Activated B cell treated with CpG ODN at 0.5 μM for 24 hours (primary cell): ENCODE results near the gene ISL2. TPM values are rescaled to one million over a fixed set of nuclear protein-coding genes. Genes with fewer than 3 reads are reported as not detected.

Source experiments
- ATAC-seq: fragments of 200-7000 bp; cut with Tn5 transposase; one replicate; pipeline ENCODE4 v1.10.0; 2021; ENCODE audit warnings: low read depth, mild to moderate bottlenecking, moderate library complexity
- CTCF ChIA-PET: fragments of 350-600 bp; sonication (Branson Sonifier 250); formaldehyde crosslinking; loops from one replicate; lab custom pipeline; 2021; ENCODE audit warnings: antibody characterized with exemption; lab: Charles Lee
- POLR2A ChIA-PET: fragments of 350-600 bp; sonication (Branson Sonifier 250); formaldehyde crosslinking; loops from one replicate; lab custom pipeline; 2021; ENCODE audit warnings: antibody characterized with exemption; lab: Charles Lee
- DNase-seq: peaks from one replicate; pipeline ENCODE4 v3.0.0; 2022
- H3K27ac Mint-ChIP-seq: one replicate; pipeline ENCODE4 v1.8.0; 2020; ENCODE audit warnings: mixed read lengths
- H3K27me3 Mint-ChIP-seq: one replicate; pipeline ENCODE4 v1.8.0; 2021; ENCODE audit warnings: mixed read lengths
- H3K36me3 Mint-ChIP-seq: one replicate; pipeline ENCODE4 v1.8.0; 2021; ENCODE audit warnings: low read depth, mixed read lengths
- H3K4me1 Mint-ChIP-seq: one replicate; pipeline ENCODE4 v1.8.0; 2021; ENCODE audit warnings: mixed read lengths
- H3K4me3 Mint-ChIP-seq: one replicate; pipeline ENCODE4 v1.8.0; 2020; ENCODE audit warnings: mild to moderate bottlenecking, mixed read lengths
- H3K9me3 Mint-ChIP-seq: one replicate; pipeline ENCODE4 v1.8.0; 2020; ENCODE audit warnings: mixed read lengths
- CTCF ChIP-seq: fragments of 200-600 bp; IDR thresholded peaks from one replicate; pipeline ENCODE4 v1.8.0; 2022; ENCODE audit warnings: antibody characterized with exemption, mild to moderate bottlenecking
- intact Hi-C: fragments of 100-400 bp; cut with micrococcal nuclease; formaldehyde crosslinking; loops from one replicate; pipeline ENCODE4 v1.15.1; 2024
- total RNA-seq: library from RNA; stranded (reverse); gene quantifications from 2 replicates; pipeline ENCODE4 v1.2.3, GENCODE V29; 2022

Gene ISL2
- total RNA-seq, 1 donor from 2014 or later = 0.35 TPM

GRCh38 chr15:76328106-76328696 is 8.4 kb upstream of the ISL2 start:
- H3K4me1 Mint-ChIP-seq = no peaks in the 10 kb centered on the region

GRCh38 chr15:76328958-76329357 is 7.6 kb upstream of the ISL2 start:
- TF ChIP-seq CTCF = no peak
- intact Hi-C loops = no loop called here
- Mint-ChIP-seq H3K36me3 (no peaks in the 10 kb centered on the region), H3K9me3 (no peaks in the 10 kb centered on the region), H3K27ac (no peak overlapping the region), H3K4me3 (no peak overlapping the region), H3K4me1 (peaks cover under 1% of the 10 kb centered on the region), H3K27me3 (peaks cover 39% of the 10 kb centered on the region)
- ATAC-seq = no peak
- ChIA-PET CTCF (no interaction called here), POLR2A (no interaction called here)
- DNase-seq = no peak

More at GRCh38 chr15:76328106-76328696, 8.4 kb upstream of the ISL2 start:
- no peaks in the 10 kb centered on the region for H3K9me3 Mint-ChIP-seq
- H3K4me3 Mint-ChIP-seq = no peak overlapping the region
- ATAC-seq (no peak), DNase-seq (no peak)
- no peaks in the 10 kb centered on the region for H3K36me3 Mint-ChIP-seq
- no peak overlapping the region for H3K27ac Mint-ChIP-seq
- peaks cover 38% of the 10 kb centered on the region for H3K27me3 Mint-ChIP-seq
- ChIA-PET CTCF (no interaction called here), POLR2A (no interaction called here)
- TF ChIP-seq CTCF = no peak
- intact Hi-C loops = no loop called here

- Mint-ChIP-seq H3K9me3 (no peaks in the 10 kb centered on the region), H3K27me3 (peaks cover 44% of the 10 kb centered on the region), H3K27ac (no peak overlapping the region), H3K36me3 (no peaks in the 10 kb centered on the region), H3K4me3 (no peak overlapping the region), H3K4me1 (peaks cover 5% of the 10 kb centered on the region)
- CTCF ChIA-PET = interaction anchor here (1.0 to 1.5 kb wide), 2 partner anchors 95 to 180 kb away, joined by 3 to 5 read pairs; no protein-coding TSS in a partner anchor
- DNase-seq = no peak
- intact Hi-C loops = loop anchor here (10.0 kb wide), 1 partner anchor 535 kb away; no protein-coding TSS in a partner anchor
- POLR2A ChIA-PET = no interaction called here
- no peak for TF ChIP-seq CTCF
- no peak for ATAC-seq
These were observed 6.4 kb upstream of the ISL2 start for GRCh38 chr15:76330080-76330680.

- CTCF ChIA-PET = no interaction called here
- H3K4me1 Mint-ChIP-seq = peaks cover 29% of the 10 kb centered on the region
- ATAC-seq (no peak), DNase-seq (no peak)
- no peaks in the 10 kb centered on the region for H3K9me3 Mint-ChIP-seq
- no peaks in the 10 kb centered on the region for H3K36me3 Mint-ChIP-seq
- H3K27ac Mint-ChIP-seq = no peak overlapping the region
- no peak for TF ChIP-seq CTCF
- H3K27me3 Mint-ChIP-seq = peaks cover 49% of the 10 kb centered on the region
- H3K4me3 Mint-ChIP-seq = no peak overlapping the region
- POLR2A ChIA-PET = no interaction called here
- intact Hi-C loops = loop anchor here (2.0 to 10.0 kb wide), 2 partner anchors 98 to 532 kb away; no protein-coding TSS in a partner anchor
These were observed 3.8 kb upstream of the ISL2 start for GRCh38 chr15:76332796-76333195.

GRCh38 chr15:76333309-76333708 is 3.3 kb upstream of the ISL2 start:
- no peak for TF ChIP-seq CTCF
- no peaks in the 10 kb centered on the region for H3K9me3 Mint-ChIP-seq
- DNase-seq (no peak), ATAC-seq (no peak)
- H3K27me3 Mint-ChIP-seq = peaks cover 46% of the 10 kb centered on the region
- no peak overlapping the region for H3K27ac Mint-ChIP-seq
- no peaks in the 10 kb centered on the region for H3K36me3 Mint-ChIP-seq
- H3K4me3 Mint-ChIP-seq = no peak overlapping the region
- POLR2A ChIA-PET = no interaction called here
- intact Hi-C loops = loop anchor here (2.0 to 10.0 kb wide), 2 partner anchors 99 to 531 kb away; no protein-coding TSS in a partner anchor
- CTCF ChIA-PET = no interaction called here
- peaks cover 29% of the 10 kb centered on the region for H3K4me1 Mint-ChIP-seq
